H1 (cell line): ENCODE results near the gene YEATS4. TPM values are rescaled to one million over a fixed set of nuclear protein-coding genes. Genes with fewer than 3 reads are reported as not detected.

ENCODE experiments used
- CHD7 ChIP-seq: fragments of 300-600 bp; sonication (generic); IDR thresholded peaks from 2 replicates; pipeline ENCODE4 v1.7.1; 2012; ENCODE audit warnings: low read length, moderate library complexity, mild to moderate bottlenecking, inconsistent platforms; ENCODE audit not compliant: insufficient replicate concordance
- FOSL1 ChIP-seq: IDR thresholded peaks from 2 replicates; pipeline ENCODE4 v1.6.1; 2011; ENCODE audit warnings: mild to moderate bottlenecking, low read depth, low read length, moderate library complexity; ENCODE audit not compliant: insufficient read depth
- SRF ChIP-seq: IDR thresholded peaks from 2 replicates; pipeline ENCODE4 v1.6.1; 2011; ENCODE audit warnings: mild to moderate bottlenecking, low read depth, low read length, moderate library complexity
- YY1 ChIP-seq: IDR thresholded peaks from 2 replicates; pipeline ENCODE4 v1.6.1; 2011; ENCODE audit warnings: low read depth, mild to moderate bottlenecking, low read length
- polyA plus RNA-seq, 7 experiments: library from polyadenylated mRNA; depleted of rRNA in 3 of 7; stranded (reverse) in 5 of 7; unstranded in 2 of 7; fragments of >200 nt in 5 of 7; fragments of 200-250 nt in 2 of 7; gene quantifications; 1 replicate in 5 of 7; 2 replicates in 1 of 7; 4 replicates in 1 of 7; pipeline versions ENCODE4 v1.2.1 to v1.2.3, GENCODE V29; 2011 to 2013; ENCODE audit warnings: missing spikeins in 2 of 7, mixed read lengths in 2 of 7
- total RNA-seq: library from RNA; stranded (reverse); fragmentation: NEBNext Ultra II Directional; extraction: Animal tissue kit (Norgen Biotek cat#: 25700); gene quantifications from 2 replicates; pipeline ENCODE4 v1.2.1, GENCODE V29; 2021

YEATS4 gene
- total and polyA plus RNA-seq, 2 of the 8 experiments (the other 6 are each of a cell fraction or from before 2014, with no cell fraction given), result 25.7 to 32.5 TPM

- TF ChIP-seq CHD7, result no peak
- no peak for TF ChIP-seq FOSL1
- TF ChIP-seq SRF, result no peak
- TF ChIP-seq YY1, result no peak
These were observed 11.2 kb upstream of the YEATS4 start, which contains the start of gene LYZ (continued) for GRCh38 chr12:69348162-69348938.
